Fibroblast of peridontal ligament (primary cell): Measurements from ENCODE around the gene PCDHGB6.
"Not testable (repeated sequence)": the region's sequence is repeated elsewhere in the genome, so short reads cannot be mapped to it uniquely, and the experiment has no call there.

Experiments used
- DNase-seq: peaks from one replicate; pipeline ENCODE4 v3.0.0-alpha.2; 2010; ENCODE audit errors: extremely low read depth

PCDHGB6 gene

GRCh38 chr5:141407790-141408505 lies at the start of gene PCDHGB6:
PCDHGB6 (plus strand) TSS chr5:141408021; CDS start chr5:141408203, 182 bp downstream.
- DNase-seq: peak; percentile 34

- DNase-seq: peak; percentile 57
Measured at GRCh38 chr5:141359790-141360426, 47.9 kb upstream of the PCDHGB6 start, which contains the start of gene PCDHGB2. PCDHGB2 (plus strand) TSS chr5:141359994; CDS start chr5:141360136, 142 bp downstream.

GRCh38 chr5:141360685-141361084 lies 47.1 kb upstream of the PCDHGB6 start:
- no peak for DNase-seq

GRCh38 chr5:141362719-141363118 lies 45.1 kb upstream of the PCDHGB6 start:
- DNase-seq: no peak

- no peak for DNase-seq
Measured at GRCh38 chr5:141363952-141364660, 43.7 kb upstream of the PCDHGB6 start, which contains the start of gene PCDHGA5. PCDHGA5 (plus strand) TSS chr5:141364162; CDS start chr5:141364331, 169 bp downstream.

- no peak for DNase-seq
Measured at GRCh38 chr5:141366016-141366896, 41.6 kb upstream of the PCDHGB6 start.

- peak; percentile 38 for DNase-seq
Measured at GRCh38 chr5:141369994-141370848, 37.6 kb upstream of the PCDHGB6 start, which contains the start of gene PCDHGB3. PCDHGB3 (plus strand) TSS chr5:141370242; CDS start chr5:141370395, 153 bp downstream.

GRCh38 chr5:141371572-141372475 lies 36.0 kb upstream of the PCDHGB6 start:
- no peak for DNase-seq

- DNase-seq: peak; percentile 49
Measured at GRCh38 chr5:141373673-141374317, 34.0 kb upstream of the PCDHGB6 start, which contains the start of gene PCDHGA6. PCDHGA6 (plus strand) TSS chr5:141373891; CDS start chr5:141374084, 193 bp downstream.

GRCh38 chr5:141374627-141375026 lies 33.2 kb upstream of the PCDHGB6 start:
- DNase-seq: no peak

GRCh38 chr5:141375444-141376155 lies 32.2 kb upstream of the PCDHGB6 start:
- not testable (repeated sequence) for DNase-seq

- DNase-seq: peak; percentile 52
Measured at GRCh38 chr5:141382469-141383294, 25.1 kb upstream of the PCDHGB6 start, which contains the start of gene PCDHGA7. PCDHGA7 (plus strand) TSS chr5:141382742; CDS start chr5:141382900, 158 bp downstream.

- DNase-seq: no peak
Measured at GRCh38 chr5:141383345-141383744, 24.5 kb upstream of the PCDHGB6 start.

- DNase-seq: no peak
Measured at GRCh38 chr5:141384471-141385267, 23.2 kb upstream of the PCDHGB6 start.

- peak; percentile 60 for DNase-seq
Measured at GRCh38 chr5:141387557-141388311, 20.1 kb upstream of the PCDHGB6 start, which contains the start of gene PCDHGB4. PCDHGB4 (plus strand) TSS chr5:141387698; CDS start chr5:141387885, 187 bp downstream.
